ENCODE data around the gene AGBL1.

DNA sequence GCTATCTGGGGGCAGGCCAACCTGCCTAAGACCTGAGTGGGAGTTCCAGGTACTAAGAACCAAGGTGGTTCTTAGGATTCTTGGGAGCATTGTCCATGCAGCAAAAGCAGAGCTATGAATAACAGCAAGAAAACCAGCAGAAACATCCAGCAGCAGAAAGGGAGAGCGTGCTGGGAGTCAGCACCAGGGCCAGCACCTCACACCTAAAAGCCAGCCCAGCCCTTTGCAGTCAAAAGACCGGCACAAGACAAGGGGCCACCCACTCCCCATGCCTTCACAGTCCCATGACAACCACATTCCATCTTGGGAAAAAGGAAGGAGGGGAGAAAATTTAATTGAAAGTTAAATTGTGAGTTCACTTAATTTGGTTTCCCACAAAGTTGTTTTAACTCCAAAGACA is 364.9 kb downstream of the AGBL1 start:
- TF ChIP-seq, protein P1, sequence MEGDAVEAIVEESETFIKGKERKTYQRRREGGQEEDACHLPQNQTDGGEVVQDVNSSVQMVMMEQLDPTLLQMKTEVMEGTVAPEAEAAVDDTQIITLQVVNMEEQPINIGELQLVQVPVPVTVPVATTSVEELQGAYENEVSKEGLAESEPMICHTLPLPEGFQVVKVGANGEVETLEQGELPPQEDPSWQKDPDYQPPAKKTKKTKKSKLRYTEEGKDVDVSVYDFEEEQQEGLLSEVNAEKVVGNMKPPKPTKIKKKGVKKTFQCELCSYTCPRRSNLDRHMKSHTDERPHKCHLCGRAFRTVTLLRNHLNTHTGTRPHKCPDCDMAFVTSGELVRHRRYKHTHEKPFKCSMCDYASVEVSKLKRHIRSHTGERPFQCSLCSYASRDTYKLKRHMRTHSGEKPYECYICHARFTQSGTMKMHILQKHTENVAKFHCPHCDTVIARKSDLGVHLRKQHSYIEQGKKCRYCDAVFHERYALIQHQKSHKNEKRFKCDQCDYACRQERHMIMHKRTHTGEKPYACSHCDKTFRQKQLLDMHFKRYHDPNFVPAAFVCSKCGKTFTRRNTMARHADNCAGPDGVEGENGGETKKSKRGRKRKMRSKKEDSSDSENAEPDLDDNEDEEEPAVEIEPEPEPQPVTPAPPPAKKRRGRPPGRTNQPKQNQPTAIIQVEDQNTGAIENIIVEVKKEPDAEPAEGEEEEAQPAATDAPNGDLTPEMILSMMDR (IDR thresholded peaks at IDR 0.05): no peak
- TF ChIP-seq POLR2A (IDR thresholded peaks at IDR 0.05): no peak

All from Peyer's patch (tissue), 4 donors.